T-helper 22 cell (primary cell): ENCODE data around the gene TENM3.

ENCODE experiments used
- DNase-seq: peaks from one replicate; pipeline ENCODE4 v3.0.0-alpha.2; 2020; ENCODE audit warnings: low read depth

Gene TENM3

DNA sequence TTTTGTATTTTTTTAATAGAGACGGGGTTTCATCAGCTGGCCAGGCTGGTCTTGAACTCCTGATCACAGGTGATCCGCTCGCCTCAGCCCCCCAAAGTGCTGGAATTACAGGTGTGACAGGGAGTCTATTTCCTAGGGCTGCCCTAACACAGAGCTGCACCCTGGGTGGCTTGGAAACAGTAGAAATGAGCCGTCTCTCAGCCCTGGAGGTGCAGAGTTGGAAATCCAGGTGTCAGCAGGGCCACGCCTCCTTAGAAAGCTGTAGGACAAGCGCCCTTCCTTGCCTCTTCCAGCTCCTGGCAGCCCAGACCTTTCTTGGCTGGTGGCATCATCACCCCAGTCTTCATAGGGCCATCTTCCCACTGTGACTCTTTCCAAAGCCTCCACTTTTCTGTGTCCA is 602.4 kb downstream of the TENM3 start:
- no peak for DNase-seq

DNA sequence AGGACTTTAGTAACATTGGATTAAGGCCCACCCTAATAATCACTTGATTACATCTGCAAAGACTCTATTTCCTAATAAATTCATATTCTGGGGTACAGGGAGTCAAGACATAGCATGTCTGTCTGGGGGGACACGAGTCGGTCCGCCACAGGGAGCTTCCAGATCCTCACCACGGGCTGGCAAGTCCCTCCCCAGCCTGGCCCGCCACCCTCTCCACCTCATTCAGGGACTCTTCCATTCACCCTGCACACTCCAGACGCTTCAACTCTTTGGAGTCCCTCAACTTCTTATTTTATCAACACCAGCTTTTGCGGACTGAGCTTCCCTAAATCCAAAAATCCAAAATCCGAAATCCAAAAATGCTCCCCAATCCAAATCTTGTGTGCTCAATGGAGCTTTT is 602.8 kb downstream of the TENM3 start:
- no peak for DNase-seq

DNA sequence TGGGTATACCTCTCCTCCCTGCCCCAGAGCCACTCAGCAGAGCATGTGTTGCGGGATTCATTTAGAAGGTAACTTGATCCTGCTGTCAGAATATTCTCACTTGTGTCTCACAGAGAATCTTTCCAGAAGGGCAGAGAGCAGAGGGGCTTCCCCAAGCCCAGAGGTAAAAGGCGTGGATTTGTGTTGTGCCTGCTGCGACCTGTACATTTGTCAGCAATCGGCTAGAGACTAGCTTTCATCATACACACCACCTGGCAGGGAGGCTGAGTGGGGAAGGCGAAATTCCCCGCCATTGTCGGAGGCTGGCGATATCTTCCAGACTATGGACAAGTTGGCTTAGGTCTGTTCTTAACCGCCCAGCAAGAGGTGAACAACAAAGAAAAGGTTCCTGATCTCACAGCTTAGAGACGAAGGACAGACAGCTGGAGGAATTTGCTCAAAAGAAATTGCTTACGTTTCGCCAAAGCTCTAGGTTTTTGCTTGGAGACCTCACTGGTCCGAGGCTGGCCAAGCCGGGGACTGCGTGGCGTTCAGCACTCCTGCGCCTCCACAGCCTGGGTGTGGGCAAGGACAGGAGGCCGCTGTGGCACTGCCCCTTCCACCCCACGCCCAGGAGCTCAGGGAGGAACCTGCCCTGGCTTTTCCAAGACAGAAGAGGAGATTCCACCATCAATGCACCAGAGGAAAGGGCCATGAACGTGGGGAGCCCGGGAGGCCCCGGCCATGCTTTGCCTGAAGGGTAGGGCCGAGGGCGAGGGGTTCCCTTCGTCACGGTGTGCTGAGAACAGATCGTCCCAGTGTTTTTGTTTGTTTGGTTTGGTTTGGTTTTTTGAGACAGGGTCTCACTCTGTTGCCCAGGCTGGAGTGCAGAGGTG is 604.6 kb downstream of the TENM3 start:
- DNase-seq, result no peak

DNA sequence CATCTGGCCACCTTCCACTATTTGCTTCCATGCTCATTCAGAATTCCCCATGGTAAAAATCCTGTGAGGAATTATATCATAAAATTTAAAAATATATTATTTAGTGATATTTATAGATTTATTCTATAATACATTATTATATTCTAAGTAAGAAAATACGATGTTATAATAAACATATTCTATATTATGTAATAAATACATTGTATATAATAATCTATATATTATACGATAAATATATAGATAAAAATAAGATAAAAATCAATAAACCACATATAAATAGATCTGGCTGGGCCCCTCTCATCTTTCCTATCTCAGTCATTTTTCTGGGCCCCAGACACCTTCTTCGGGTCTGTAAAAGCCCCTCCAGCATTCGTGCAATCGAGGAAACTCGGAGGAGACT is 605.5 kb downstream of the TENM3 start:
- DNase-seq, result no peak
